HEK293T (cell line): ENCODE data around the gene PRDM11.

ENCODE experiments used
- CTBP1 ChIP-seq: fragments of 450-650 bp; IDR thresholded peaks from 2 replicates; pipeline ENCODE4 v1.6.1; 2016; ENCODE audit warnings: borderline replicate concordance
- ELF4 ChIP-seq: fragments of 450-650 bp; IDR thresholded peaks from 2 replicates; pipeline ENCODE4 v1.6.1; 2017; ENCODE audit warnings: antibody characterized with exemption
- FOXA1 ChIP-seq: fragments of 450-650 bp; IDR thresholded peaks from 2 replicates; pipeline ENCODE4 v1.6.1; 2016; ENCODE audit warnings: mild to moderate bottlenecking
- L3MBTL2 ChIP-seq: fragments of 450-650 bp; conservative IDR thresholded peaks from 2 replicates; pipeline ENCODE4 v1.6.1; 2016; ENCODE audit warnings: mild to moderate bottlenecking
- LEF1 ChIP-seq: fragments of 450-650 bp; IDR thresholded peaks from 2 replicates; pipeline ENCODE4 v1.6.1; 2017; ENCODE audit warnings: mild to moderate bottlenecking, borderline replicate concordance
- SP1 ChIP-seq: fragments of 450-650 bp; IDR thresholded peaks from 2 replicates; pipeline ENCODE4 v1.6.1; 2017
- SUZ12 ChIP-seq: fragments of 450-650 bp; IDR thresholded peaks from 2 replicates; pipeline ENCODE4 v1.6.1; 2016; ENCODE audit warnings: mild to moderate bottlenecking
- TARDBP ChIP-seq: fragments of 450-650 bp; IDR thresholded peaks from 2 replicates; pipeline ENCODE4 v1.6.1; 2016

DNA sequence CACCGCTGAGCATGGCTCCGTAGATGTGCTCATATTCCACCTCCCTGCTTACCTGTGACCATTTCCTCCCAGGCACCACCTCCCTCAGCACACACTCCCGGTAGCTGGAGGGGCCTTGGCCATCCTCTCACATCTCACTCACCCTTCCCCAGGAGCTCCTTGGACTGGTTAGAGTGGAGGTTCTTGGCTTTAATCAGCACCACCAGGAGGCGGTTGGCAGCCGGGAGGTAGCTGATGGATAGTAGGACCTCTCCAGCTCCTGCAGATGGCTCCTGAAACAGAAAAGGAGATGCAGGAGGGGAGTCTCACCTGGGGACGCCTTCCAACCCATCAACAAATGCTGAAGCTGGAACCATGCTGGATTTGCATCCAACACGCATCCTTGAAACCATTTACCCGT is 99.8 kb downstream of the PRDM11 start:
- TF ChIP-seq TARDBP: no peak
- TF ChIP-seq CTBP1: no peak
- no peak for TF ChIP-seq SP1
- TF ChIP-seq SUZ12: no peak
- TF ChIP-seq L3MBTL2: no peak
- no peak for TF ChIP-seq FOXA1
- no peak for TF ChIP-seq ELF4
- no peak for TF ChIP-seq LEF1
